ENCODE measurements around the gene NR3C2.

The NR3C2 gene

GRCh38 chr4:148345509-148345908 lies 96.7 kb downstream of the NR3C2 start:
- TF ChIP-seq CTCF (IDR thresholded peaks at IDR 0.05), result no peak

- no peak for TF ChIP-seq CTCF (IDR thresholded peaks at IDR 0.05)
These were observed 97.3 kb downstream of the NR3C2 start for GRCh38 chr4:148344941-148345340.

GRCh38 chr4:148344352-148344751 lies 97.9 kb downstream of the NR3C2 start:
- no peak for TF ChIP-seq CTCF (IDR thresholded peaks at IDR 0.05)

- TF ChIP-seq CTCF (IDR thresholded peaks at IDR 0.05), result no peak
These were observed 100.0 kb downstream of the NR3C2 start for GRCh38 chr4:148341980-148342800.

GRCh38 chr4:148335133-148335532 lies 107.1 kb downstream of the NR3C2 start:
- TF ChIP-seq CTCF (IDR thresholded peaks at IDR 0.05), result no peak

GRCh38 chr4:148333265-148333664 lies 108.9 kb downstream of the NR3C2 start:
- no peak for TF ChIP-seq CTCF (IDR thresholded peaks at IDR 0.05)

GRCh38 chr4:148332486-148332885 lies 109.7 kb downstream of the NR3C2 start:
- TF ChIP-seq CTCF (IDR thresholded peaks at IDR 0.05), result no peak
